Endothelial cell of umbilical vein (primary cell): ENCODE measurements around the gene NTRK2. TPM values are rescaled to one million over a fixed set of nuclear protein-coding genes. Genes with fewer than 3 reads are reported as not detected.

ENCODE experiments used
- BruUV-seq: library from RNA; stranded (reverse); fragments of 400-500 nt; replicated peaks from 2 replicates; lab custom pipeline; 2021; lab: Mats Ljungman, UMichigan
- CTCF ChIA-PET: fragments of 300-600, 350-600 bp; sonication (Branson Sonifier 250); formaldehyde crosslinking; loops from one replicate; lab custom pipeline; 2021; ENCODE audit warnings: antibody characterized with exemption, inconsistent platforms; lab: Charles Lee
- POLR2A ChIA-PET: fragments of 300-600, 350-600 bp; sonication (Branson Sonifier 250); formaldehyde crosslinking; loops from one replicate; lab custom pipeline; 2021; ENCODE audit warnings: antibody characterized with exemption, inconsistent platforms; lab: Charles Lee
- DNase-seq: peaks from one replicate; pipeline ENCODE4 v3.0.0-alpha.2; 2011; ENCODE audit warnings: low read depth, low spot score
- FAIRE-seq: peaks from 2 replicates; lab custom pipeline; 2011; peaks lifted over from hg19 to GRCh38; lab: Jason Lieb, UNC
- H2AFZ ChIP-seq: 2 replicates; pipeline ENCODE4 v1.6.0; 2012; ENCODE audit warnings: low read depth, low read length, control low read depth, inconsistent platforms
- H3K27ac ChIP-seq: 2 replicates; pipeline ENCODE4 v1.5.1; 2011; ENCODE audit warnings: low read depth, mild to moderate bottlenecking, control low read depth, low read length, moderate library complexity; ENCODE audit not compliant: insufficient read depth
- H3K27me3 ChIP-seq, 2 experiments: 2 replicates each; pipeline versions ENCODE4 v1.6.0 to v1.6.1; 2011; ENCODE audit warnings: low read length in 2 of 2, mixed read lengths in 1 of 2; ENCODE audit not compliant: control insufficient read depth in 2 of 2, insufficient read depth in 2 of 2
- H3K36me3 ChIP-seq, 2 experiments: 2 replicates in 1 of 2; 3 replicates in 1 of 2; pipeline ENCODE4 v1.5.1; 2011; ENCODE audit warnings: low read length in 2 of 2, mild to moderate bottlenecking in 1 of 2, moderate library complexity in 1 of 2; ENCODE audit not compliant: control insufficient read depth in 2 of 2, insufficient read depth in 2 of 2; ENCODE audit errors: extremely low read depth in 1 of 2
- H3K4me1 ChIP-seq: 3 replicates; pipeline ENCODE4 v1.5.1; 2011; ENCODE audit warnings: mild to moderate bottlenecking, low read length; ENCODE audit not compliant: control insufficient read depth, insufficient read depth; ENCODE audit errors: extremely low read depth
- H3K4me2 ChIP-seq: 2 replicates; pipeline ENCODE4 v1.6.1; 2011; ENCODE audit warnings: low read length, control low read depth, mixed read lengths; ENCODE audit not compliant: insufficient read depth
- H3K4me3 ChIP-seq, 3 experiments: fragments of 200-600 bp in 1 of 3; sonication (generic), shearing (Covaris generic) in 1 of 3; replicated peaks in 1 of 3; 2 replicates each; pipeline ENCODE4 v1.5.1; 2011 to 2016; ENCODE audit warnings: control low read depth in 3 of 3, low read length in 3 of 3, mild to moderate bottlenecking in 2 of 3, inconsistent platforms in 1 of 3, low read depth in 1 of 3, moderate library complexity in 1 of 3; ENCODE audit not compliant: insufficient read depth in 1 of 3
- H3K79me2 ChIP-seq: 2 replicates; pipeline ENCODE4 v1.6.0; 2012; ENCODE audit warnings: low read length, inconsistent platforms; ENCODE audit not compliant: control insufficient read depth, insufficient read depth
- H3K9ac ChIP-seq: replicated peaks from 2 replicates; pipeline ENCODE3; 2011; ENCODE audit warnings: low read length, control low read depth; ENCODE audit not compliant: insufficient read depth; ENCODE audit errors: extremely low read depth
- H3K9me1 ChIP-seq: replicated peaks from 3 replicates; pipeline ENCODE4 v1.6.0; 2011; ENCODE audit warnings: mild to moderate bottlenecking, low read length; ENCODE audit not compliant: control insufficient read depth, insufficient read depth; ENCODE audit errors: extremely low read depth
- H3K9me3 ChIP-seq: replicated peaks from 2 replicates; pipeline ENCODE4 v1.5.1; 2012; ENCODE audit warnings: low read length, inconsistent platforms; ENCODE audit not compliant: control insufficient read depth, insufficient read depth
- H4K20me1 ChIP-seq: replicated peaks from 2 replicates; pipeline ENCODE3; 2011; ENCODE audit warnings: mild to moderate bottlenecking, low read length; ENCODE audit not compliant: control insufficient read depth, insufficient read depth; ENCODE audit errors: extremely low read depth
- EZH2 ChIP-seq: IDR thresholded peaks from 2 replicates; pipeline ENCODE4 v1.6.1; 2012; ENCODE audit warnings: borderline replicate concordance, low read depth, mild to moderate bottlenecking, moderate library complexity, low read length, inconsistent platforms; ENCODE audit not compliant: severe bottlenecking
- FOS ChIP-seq: IDR thresholded peaks from 2 replicates; pipeline ENCODE4 v1.6.1; 2011; ENCODE audit warnings: mild to moderate bottlenecking, low read length, moderate library complexity, borderline replicate concordance; ENCODE audit not compliant: insufficient read depth
- GATA2 ChIP-seq: IDR thresholded peaks from 2 replicates; pipeline ENCODE4 v1.7.0; 2011; ENCODE audit warnings: low read depth, mild to moderate bottlenecking, moderate library complexity, mixed read lengths, low read length; ENCODE audit not compliant: insufficient read length, insufficient read depth
- JUN ChIP-seq: IDR thresholded peaks from 2 replicates; pipeline ENCODE4 v1.6.1; 2011; ENCODE audit warnings: borderline replicate concordance, low read depth; ENCODE audit not compliant: insufficient read length, insufficient read depth
- MAX ChIP-seq: IDR thresholded peaks from 2 replicates; pipeline ENCODE4 v1.6.1; 2011; ENCODE audit not compliant: insufficient read depth, insufficient read length
- MYC ChIP-seq: IDR thresholded peaks from one replicate; pipeline ENCODE4 v1.6.1; 2011; ENCODE audit warnings: mild to moderate bottlenecking, low read depth, low read length
- POLR2A ChIP-seq: IDR thresholded peaks from 2 replicates; pipeline ENCODE4 v1.6.1; 2012; ENCODE audit warnings: low read depth, mild to moderate bottlenecking, control low read depth, low read length
- POLR2AphosphoS5 ChIP-seq: IDR thresholded peaks from 2 replicates; pipeline ENCODE4 v1.6.1; 2012; ENCODE audit warnings: low read depth, mild to moderate bottlenecking, control low read depth, low read length, moderate library complexity; ENCODE audit not compliant: insufficient read depth
- dilution Hi-C: fragments of 300-500 bp; cut with MboI; formaldehyde crosslinking; loops from one replicate; pipeline ENCODE4 v1.15.0; 2019; ENCODE audit warnings: low sequenced_read_pairs; ENCODE audit not compliant: extremely low pct_ligation_motif_present
- intact Hi-C: fragments of 100-400 bp; cut with micrococcal nuclease; formaldehyde crosslinking; loops from one replicate; pipeline ENCODE4 v1.10.0; 2022
- polyA plus RNA-seq, 4 experiments: library from polyadenylated mRNA; depleted of rRNA in 3 of 4; stranded (reverse) in 3 of 4; unstranded in 1 of 4; fragments of >200 nt; gene quantifications; 2 replicates each; pipeline versions ENCODE4 v1.2.1 to v1.2.3, GENCODE V29; 2011 to 2012; ENCODE audit warnings: missing spikeins in 1 of 4
- total RNA-seq: library from RNA; stranded (reverse); gene quantifications from 2 replicates; pipeline ENCODE4 v1.2.3, GENCODE V29; 2021
- TF ChIP-seq, protein P1 (sequence below), 2 donors: IDR thresholded peaks; 1 replicate in 1 of 2; 2 replicates in 1 of 2; pipeline ENCODE4 v1.5.1; 2011; ENCODE audit warnings: low read length in 2 of 2, mild to moderate bottlenecking in 2 of 2, moderate library complexity in 2 of 2, control low read depth in 1 of 2, inconsistent platforms in 1 of 2, low read depth in 1 of 2; ENCODE audit not compliant: insufficient read depth in 1 of 2; ENCODE audit errors: extremely low read depth in 1 of 2

The NTRK2 gene
- total and polyA plus RNA-seq, 2 donors (not counting 3 experiments of a cell fraction or from before 2014, with no cell fraction given) = 0.01 to 0.13 TPM

DNA sequence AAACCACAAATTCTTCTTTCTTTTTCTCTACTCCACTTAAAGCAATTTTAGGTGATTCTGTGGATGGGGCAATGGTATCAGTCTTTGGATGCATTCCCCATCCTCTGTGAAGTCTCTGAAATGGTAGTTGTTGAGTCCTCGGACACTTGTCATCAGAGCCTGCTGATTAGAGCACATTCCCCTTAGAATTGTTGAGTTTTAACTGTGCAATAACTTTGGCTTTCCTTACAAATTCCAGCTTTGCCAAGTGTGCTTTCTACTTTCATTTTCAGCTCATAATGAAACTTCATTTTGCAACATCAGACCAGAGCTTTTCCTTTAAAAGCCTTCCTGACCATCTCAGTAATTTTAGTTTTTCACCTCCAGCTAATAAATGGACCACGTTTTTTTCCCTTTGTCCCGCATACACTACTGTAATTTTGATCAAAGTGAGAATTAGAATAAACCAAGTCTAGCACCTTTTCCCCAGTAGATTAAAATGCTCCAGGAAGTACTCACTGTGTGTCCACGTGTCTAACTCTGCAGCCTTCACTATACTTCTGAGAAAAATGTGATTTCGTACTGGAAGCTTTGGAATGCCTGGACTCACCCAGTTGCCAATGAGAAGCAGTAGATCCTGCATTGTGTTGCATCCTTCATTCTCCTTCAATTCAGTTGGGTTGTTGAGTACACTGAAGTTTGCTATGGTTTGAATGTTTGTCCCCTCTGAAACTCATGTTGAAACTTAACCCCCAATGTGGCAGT is 135.6 kb downstream of the NTRK2 start:
- Histone ChIP-seq H4K20me1 (no peaks in the 10 kb centered on the region), H3K9me3 (no peaks in the 10 kb centered on the region), H3K27ac (no peak overlapping the region), H3K27me3 (no peaks in the 10 kb centered on the region), H3K4me1 (peaks cover under 1% of the 10 kb centered on the region), H3K9ac (no peak overlapping the region), H3K4me2 (no peak overlapping the region), H3K79me2 (no peaks in the 10 kb centered on the region), H3K4me3 (no peak overlapping the region), H2AFZ (no peak overlapping the region), H3K36me3 (no peaks in the 10 kb centered on the region), H3K9me1 (no peaks in the 10 kb centered on the region)
- dilution Hi-C loops (no loop called here), intact Hi-C loops (no loop called here)
- TF ChIP-seq EZH2 (no peak), JUN (no peak), POLR2AphosphoS5 (no peak), POLR2A (no peak)
- ChIA-PET POLR2A (no interaction called here), CTCF (no interaction called here)
- FAIRE-seq = no peak
- no peak for DNase-seq
- no TSS peak for BruUV-seq

- Histone ChIP-seq H3K4me1 (peaks cover 2% of the 10 kb centered on the region), H3K4me3 (no peak overlapping the region), H3K4me2 (no peak overlapping the region), H3K79me2 (no peaks in the 10 kb centered on the region), H3K9me1 (no peaks in the 10 kb centered on the region), H3K9me3 (no peaks in the 10 kb centered on the region), H3K9ac (no peak overlapping the region), H4K20me1 (no peaks in the 10 kb centered on the region), H2AFZ (no peak overlapping the region), H3K27ac (no peak overlapping the region), H3K27me3 (no peaks in the 10 kb centered on the region), H3K36me3 (no peaks in the 10 kb centered on the region)
- no peak for FAIRE-seq
- ChIA-PET CTCF (interaction anchor here (0.5 kb wide), 1 partner anchor 401 kb away, joined by 4 read pairs; no protein-coding TSS in a partner anchor), POLR2A (no interaction called here)
- dilution Hi-C loops (no loop called here), intact Hi-C loops (no loop called here)
- no peak for TF ChIP-seq POLR2A
- TF ChIP-seq EZH2 = no peak
- TF ChIP-seq, protein P1, sequence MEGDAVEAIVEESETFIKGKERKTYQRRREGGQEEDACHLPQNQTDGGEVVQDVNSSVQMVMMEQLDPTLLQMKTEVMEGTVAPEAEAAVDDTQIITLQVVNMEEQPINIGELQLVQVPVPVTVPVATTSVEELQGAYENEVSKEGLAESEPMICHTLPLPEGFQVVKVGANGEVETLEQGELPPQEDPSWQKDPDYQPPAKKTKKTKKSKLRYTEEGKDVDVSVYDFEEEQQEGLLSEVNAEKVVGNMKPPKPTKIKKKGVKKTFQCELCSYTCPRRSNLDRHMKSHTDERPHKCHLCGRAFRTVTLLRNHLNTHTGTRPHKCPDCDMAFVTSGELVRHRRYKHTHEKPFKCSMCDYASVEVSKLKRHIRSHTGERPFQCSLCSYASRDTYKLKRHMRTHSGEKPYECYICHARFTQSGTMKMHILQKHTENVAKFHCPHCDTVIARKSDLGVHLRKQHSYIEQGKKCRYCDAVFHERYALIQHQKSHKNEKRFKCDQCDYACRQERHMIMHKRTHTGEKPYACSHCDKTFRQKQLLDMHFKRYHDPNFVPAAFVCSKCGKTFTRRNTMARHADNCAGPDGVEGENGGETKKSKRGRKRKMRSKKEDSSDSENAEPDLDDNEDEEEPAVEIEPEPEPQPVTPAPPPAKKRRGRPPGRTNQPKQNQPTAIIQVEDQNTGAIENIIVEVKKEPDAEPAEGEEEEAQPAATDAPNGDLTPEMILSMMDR (IDR thresholded peaks at IDR 0.05; ENCODE audit: extremely low read depth in 1 of 2, insufficient read depth in 1 of 2, low read depth in 1 of 2, low read length in 2 of 2) = no peak
- no peak for TF ChIP-seq MAX
- no peak for TF ChIP-seq JUN
- no peak for TF ChIP-seq POLR2AphosphoS5
- TF ChIP-seq GATA2 = no peak
- TF ChIP-seq MYC = no peak
- TF ChIP-seq FOS = no peak
- no peak for DNase-seq
- BruUV-seq = no TSS peak
Measured at GRCh38 chr9:84807431-84807830, 137.9 kb downstream of the NTRK2 start.
